Natural killer cell (primary cell): ENCODE data around the gene GSTA2. TPM values are rescaled to one million over a fixed set of nuclear protein-coding genes. Genes with fewer than 3 reads are reported as not detected.
"Not testable (repeated sequence)": the region's sequence is repeated elsewhere in the genome, so short reads cannot be mapped to it uniquely, and the experiment has no call there.

Experiments used
- ATAC-seq, 3 donors: fragments of 150-1000 bp in 2 of 3; fragments of 200-7000 bp in 1 of 3; cut with Tn5 transposase; 1 replicate in 1 of 3; 2 replicates in 2 of 3; pipeline ENCODE4 v1.10.0; 2021; ENCODE audit warnings: mild to moderate bottlenecking in 2 of 3, moderate library complexity in 2 of 3
- DNase-seq, 2 donors: peaks; one replicate each; pipeline versions ENCODE4 v3.0.0 to v3.0.0-alpha.2; 2013 to 2021; ENCODE audit warnings: mixed read lengths in 1 of 2
- H3K27ac ChIP-seq: one replicate; pipeline ENCODE4 v1.5.1; 2013; ENCODE audit warnings: mild to moderate bottlenecking, low read length
- H3K27me3 ChIP-seq: one replicate; pipeline ENCODE4 v1.6.1; 2013; ENCODE audit warnings: low read length; ENCODE audit not compliant: control insufficient read depth, insufficient read depth
- H3K36me3 ChIP-seq: one replicate; pipeline ENCODE4 v1.6.1; 2013; ENCODE audit warnings: low read length; ENCODE audit not compliant: control insufficient read depth, insufficient read depth
- H3K4me1 ChIP-seq: one replicate; pipeline ENCODE4 v1.6.1; 2013; ENCODE audit warnings: low read length; ENCODE audit not compliant: control insufficient read depth, insufficient read depth
- H3K4me3 ChIP-seq: one replicate; pipeline ENCODE4 v1.5.1; 2013; ENCODE audit warnings: low read length
- H3K9me3 ChIP-seq: one replicate; pipeline ENCODE4 v1.6.1; 2013; ENCODE audit warnings: low read length; ENCODE audit not compliant: control insufficient read depth, insufficient read depth
- H3K27ac Mint-ChIP-seq, 2 donors: one replicate each; pipeline ENCODE4 v1.8.0; 2022; ENCODE audit warnings: mild to moderate bottlenecking in 2 of 2, mixed read lengths in 2 of 2, moderate library complexity in 1 of 2
- H3K27me3 Mint-ChIP-seq, 2 donors: one replicate each; pipeline ENCODE4 v1.8.0; 2022; ENCODE audit warnings: low read depth in 2 of 2, mixed read lengths in 2 of 2
- H3K36me3 Mint-ChIP-seq: one replicate; pipeline ENCODE4 v1.8.0; 2022; ENCODE audit warnings: mixed read lengths
- H3K4me1 Mint-ChIP-seq, 2 donors: one replicate each; pipeline ENCODE4 v1.8.0; 2022; ENCODE audit warnings: mixed read lengths in 2 of 2
- H3K4me3 Mint-ChIP-seq: one replicate; pipeline ENCODE4 v1.8.0; 2022; ENCODE audit warnings: mild to moderate bottlenecking, moderate library complexity, mixed read lengths
- H3K9me3 Mint-ChIP-seq, 2 donors: one replicate each; pipeline ENCODE4 v1.8.0; 2022; ENCODE audit warnings: mixed read lengths in 2 of 2
- WGBS: methylation state at CpG from one replicate; pipeline ENCODE4 v1.1.7; 2013; ENCODE audit warnings: missing lambda C conversion rate; ENCODE audit not compliant: insufficient coverage; 5-methylcytosine and 5-hydroxymethylcytosine counted together
- intact Hi-C: fragments of 100-400 bp; cut with micrococcal nuclease; formaldehyde crosslinking; loops from one replicate; pipeline ENCODE4 v1.14.2; 2022
- total RNA-seq, 4 donors: library from RNA; stranded (reverse); fragments of 120-200 nt in 1 of 4; gene quantifications; one replicate each; pipeline versions ENCODE4 v1.2.3 to v1.2.4, GENCODE V29; 2013 to 2022
- TF ChIP-seq, protein P1 (sequence below): fragments of 200-600 bp; IDR thresholded peaks from one replicate; pipeline ENCODE4 v1.8.0; 2022; ENCODE audit warnings: antibody characterized with exemption

Gene GSTA2
- total RNA-seq, 3 donors from 2014 or later (not counting 1 experiment from before 2014, with no cell fraction given): not detected

DNA sequence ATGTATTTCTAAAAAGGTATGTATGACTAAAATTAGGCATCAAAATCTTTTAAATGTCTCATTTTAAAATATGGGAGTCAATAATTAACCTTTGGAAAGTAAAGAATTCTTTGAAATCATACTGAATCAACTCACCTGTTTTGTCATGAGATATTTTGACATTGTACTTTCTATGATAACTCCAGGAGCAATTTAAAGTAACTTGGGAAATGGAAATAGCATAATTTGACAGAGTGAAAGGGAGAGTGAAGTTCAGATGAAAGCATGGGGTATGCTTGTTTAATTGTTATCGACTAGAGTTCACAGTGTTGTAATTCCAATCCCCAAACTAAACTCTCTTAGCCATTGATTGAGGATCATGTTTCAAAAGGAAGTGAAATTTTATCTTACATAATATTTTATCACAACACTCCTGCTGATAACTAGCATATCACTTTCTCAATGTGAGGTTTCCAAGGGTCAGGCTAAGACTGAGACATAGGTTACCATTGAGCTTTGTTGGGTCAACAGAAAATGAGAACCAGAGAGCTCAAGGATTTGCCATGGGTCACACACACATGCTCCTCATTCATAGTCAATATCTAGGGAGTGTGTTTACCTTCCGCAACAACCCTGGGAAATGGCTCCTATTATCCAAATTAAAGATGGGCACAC is 38.0 kb upstream of the GSTA2 start:
- Mint-ChIP-seq H3K27ac (no peak overlapping the region), H3K27me3 (peaks cover 14 to 62% of the 10 kb centered on the region in 2 donors), H3K4me1 (no peaks in the 10 kb centered on the region), H3K4me3 (no peak overlapping the region), H3K9me3 (no peaks in the 10 kb centered on the region), H3K36me3 (no peaks in the 10 kb centered on the region)
- TF ChIP-seq, protein P1, sequence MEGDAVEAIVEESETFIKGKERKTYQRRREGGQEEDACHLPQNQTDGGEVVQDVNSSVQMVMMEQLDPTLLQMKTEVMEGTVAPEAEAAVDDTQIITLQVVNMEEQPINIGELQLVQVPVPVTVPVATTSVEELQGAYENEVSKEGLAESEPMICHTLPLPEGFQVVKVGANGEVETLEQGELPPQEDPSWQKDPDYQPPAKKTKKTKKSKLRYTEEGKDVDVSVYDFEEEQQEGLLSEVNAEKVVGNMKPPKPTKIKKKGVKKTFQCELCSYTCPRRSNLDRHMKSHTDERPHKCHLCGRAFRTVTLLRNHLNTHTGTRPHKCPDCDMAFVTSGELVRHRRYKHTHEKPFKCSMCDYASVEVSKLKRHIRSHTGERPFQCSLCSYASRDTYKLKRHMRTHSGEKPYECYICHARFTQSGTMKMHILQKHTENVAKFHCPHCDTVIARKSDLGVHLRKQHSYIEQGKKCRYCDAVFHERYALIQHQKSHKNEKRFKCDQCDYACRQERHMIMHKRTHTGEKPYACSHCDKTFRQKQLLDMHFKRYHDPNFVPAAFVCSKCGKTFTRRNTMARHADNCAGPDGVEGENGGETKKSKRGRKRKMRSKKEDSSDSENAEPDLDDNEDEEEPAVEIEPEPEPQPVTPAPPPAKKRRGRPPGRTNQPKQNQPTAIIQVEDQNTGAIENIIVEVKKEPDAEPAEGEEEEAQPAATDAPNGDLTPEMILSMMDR: no peak
- 93% methylated on average over 1 of the region's 2 CpGs for WGBS
- no peaks in the 10 kb centered on the region for H3K9me3 ChIP-seq
- H3K36me3 ChIP-seq: no peaks in the 10 kb centered on the region
- no peak overlapping the region for H3K27ac ChIP-seq
- no peak overlapping the region for H3K4me3 ChIP-seq
- ATAC-seq (no peak), DNase-seq (no peak)
- H3K4me1 ChIP-seq: no peaks in the 10 kb centered on the region
- intact Hi-C loops: no loop called here
- peaks cover 3% of the 10 kb centered on the region for H3K27me3 ChIP-seq

DNA sequence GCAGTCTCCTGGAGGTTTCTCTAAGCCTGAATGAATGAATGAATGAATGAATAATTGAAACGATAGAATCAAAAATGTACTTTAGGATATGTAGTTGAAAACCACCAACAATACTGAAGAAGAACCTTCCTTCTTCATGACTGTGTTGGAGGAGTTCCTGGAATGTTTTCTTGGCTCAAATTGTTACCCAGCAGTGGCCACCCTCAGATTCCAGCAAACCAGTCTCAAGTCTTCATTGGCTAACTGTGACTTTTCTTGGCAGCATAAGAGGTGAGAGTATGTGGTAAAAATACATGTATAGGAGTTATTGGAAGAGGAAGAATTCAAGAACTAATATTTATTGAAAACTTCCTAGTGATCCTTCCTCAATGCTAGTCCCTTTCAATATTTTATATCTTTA is 36.0 kb upstream of the GSTA2 start:
- H3K4me3 Mint-ChIP-seq, H3K9me3 ChIP-seq, H3K36me3 Mint-ChIP-seq, H3K27me3 ChIP-seq, H3K4me1 ChIP-seq, DNase-seq, H3K4me3 ChIP-seq, H3K27ac Mint-ChIP-seq, H3K4me1 Mint-ChIP-seq, H3K36me3 ChIP-seq, intact Hi-C loops, H3K27ac ChIP-seq, H3K9me3 Mint-ChIP-seq, ATAC-seq: not testable (repeated sequence)
- no CpG with 5 or more reads among the region's 1 CpG for WGBS
- H3K27me3 Mint-ChIP-seq: peaks cover 11 to 68% of the 10 kb centered on the region in 2 donors

DNA sequence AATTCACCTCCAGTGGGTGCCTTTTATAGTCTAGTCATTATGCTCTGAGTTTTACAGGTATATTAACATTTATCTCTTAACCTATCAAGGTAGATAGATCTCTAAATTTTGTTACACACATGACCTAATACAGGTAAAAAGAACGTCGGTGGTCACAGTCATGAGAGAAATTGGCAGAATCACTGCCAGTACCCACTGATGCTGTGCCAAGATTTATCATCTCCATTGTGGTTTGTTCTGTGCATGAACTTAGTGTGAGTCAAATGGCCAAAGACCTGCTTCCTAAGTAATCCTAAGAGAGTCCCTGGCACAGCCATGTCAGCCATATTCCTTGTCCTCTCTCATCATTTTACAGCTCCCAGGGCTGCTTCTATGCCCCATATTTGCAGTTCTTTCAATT is 31.1 kb upstream of the GSTA2 start:
- H3K4me3 ChIP-seq, H3K27ac ChIP-seq, H3K36me3 Mint-ChIP-seq, H3K27ac Mint-ChIP-seq, H3K27me3 ChIP-seq, H3K36me3 ChIP-seq, H3K4me1 Mint-ChIP-seq, H3K4me1 ChIP-seq, ATAC-seq, DNase-seq, H3K4me3 Mint-ChIP-seq, H3K9me3 Mint-ChIP-seq, intact Hi-C loops, H3K9me3 ChIP-seq: not testable (repeated sequence)
- H3K27me3 Mint-ChIP-seq: peaks cover 18 to 51% of the 10 kb centered on the region in 2 donors
- 81% methylated on average over 2 of the region's 2 CpGs for WGBS

DNA sequence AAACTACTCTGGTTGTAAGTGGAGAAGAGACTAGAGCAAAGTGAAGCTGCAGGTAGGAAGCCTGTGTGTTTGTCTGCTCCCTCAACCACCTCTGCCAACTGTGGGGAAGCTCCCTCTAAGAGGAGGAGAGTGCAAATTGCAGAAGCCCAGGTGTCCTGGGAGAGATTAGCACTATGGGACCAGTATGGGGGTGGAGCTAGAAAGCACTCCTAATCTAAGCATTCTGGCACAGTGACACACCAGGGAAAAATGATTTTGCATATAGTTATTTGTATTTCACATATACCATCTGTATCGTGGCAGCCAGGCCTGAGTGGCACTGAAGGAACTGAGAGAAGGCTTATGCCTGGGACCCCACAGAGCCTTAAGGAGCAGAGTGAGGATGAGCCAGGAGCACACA is 27.6 kb upstream of the GSTA2 start:
- no peaks in the 10 kb centered on the region for H3K9me3 ChIP-seq
- no peaks in the 10 kb centered on the region for H3K36me3 ChIP-seq
- TF ChIP-seq, protein P1: no peak
- peaks cover 12 to 36% of the 10 kb centered on the region in 2 donors for H3K27me3 Mint-ChIP-seq
- H3K27ac Mint-ChIP-seq: no peak overlapping the region
- H3K27ac ChIP-seq: no peak overlapping the region
- H3K4me3 Mint-ChIP-seq: no peak overlapping the region
- H3K4me1 Mint-ChIP-seq: peaks cover 0 to 8% of the 10 kb centered on the region in 2 donors
- no peaks in the 10 kb centered on the region for H3K27me3 ChIP-seq
- 0% methylated on average over 1 of the region's 1 CpG for WGBS
- H3K4me3 ChIP-seq: no peak overlapping the region
- DNase-seq (no peak), ATAC-seq (peak in 1 of 3 donors; percentile 17)
- no peaks in the 10 kb centered on the region for H3K4me1 ChIP-seq
- H3K9me3 Mint-ChIP-seq: no peaks in the 10 kb centered on the region
- no peaks in the 10 kb centered on the region for H3K36me3 Mint-ChIP-seq
- intact Hi-C loops: no loop called here

DNA sequence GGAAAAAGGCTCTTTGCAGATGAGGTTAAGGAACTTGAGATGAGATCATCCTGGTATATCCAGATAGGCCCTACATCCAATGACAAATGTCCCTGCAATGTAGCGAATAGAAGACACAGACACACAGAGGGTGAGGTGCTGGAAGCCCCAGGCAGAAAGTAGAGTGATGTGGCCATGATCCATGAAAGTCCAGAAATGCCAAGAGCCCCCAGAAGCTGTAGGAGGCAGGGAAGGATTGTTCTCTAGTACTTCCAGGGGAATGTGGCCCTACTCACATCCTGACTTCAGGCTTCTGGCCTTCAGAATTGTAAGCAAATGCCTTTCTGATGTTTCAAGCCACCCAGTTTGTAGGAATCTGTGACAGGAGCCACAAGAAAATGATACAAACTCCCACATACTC is 26.4 kb upstream of the GSTA2 start:
- H3K27ac ChIP-seq, H3K36me3 ChIP-seq, H3K4me3 Mint-ChIP-seq, ATAC-seq, H3K27ac Mint-ChIP-seq, H3K4me1 ChIP-seq, H3K27me3 ChIP-seq, H3K4me1 Mint-ChIP-seq, intact Hi-C loops, H3K9me3 Mint-ChIP-seq, DNase-seq, H3K4me3 ChIP-seq, H3K36me3 Mint-ChIP-seq, H3K9me3 ChIP-seq: not testable (repeated sequence)
- H3K27me3 Mint-ChIP-seq: peaks cover 12 to 32% of the 10 kb centered on the region in 2 donors
- 89% methylated on average over 1 of the region's 1 CpG for WGBS
